ENCODE measurements around the gene IPO4.

DNA sequence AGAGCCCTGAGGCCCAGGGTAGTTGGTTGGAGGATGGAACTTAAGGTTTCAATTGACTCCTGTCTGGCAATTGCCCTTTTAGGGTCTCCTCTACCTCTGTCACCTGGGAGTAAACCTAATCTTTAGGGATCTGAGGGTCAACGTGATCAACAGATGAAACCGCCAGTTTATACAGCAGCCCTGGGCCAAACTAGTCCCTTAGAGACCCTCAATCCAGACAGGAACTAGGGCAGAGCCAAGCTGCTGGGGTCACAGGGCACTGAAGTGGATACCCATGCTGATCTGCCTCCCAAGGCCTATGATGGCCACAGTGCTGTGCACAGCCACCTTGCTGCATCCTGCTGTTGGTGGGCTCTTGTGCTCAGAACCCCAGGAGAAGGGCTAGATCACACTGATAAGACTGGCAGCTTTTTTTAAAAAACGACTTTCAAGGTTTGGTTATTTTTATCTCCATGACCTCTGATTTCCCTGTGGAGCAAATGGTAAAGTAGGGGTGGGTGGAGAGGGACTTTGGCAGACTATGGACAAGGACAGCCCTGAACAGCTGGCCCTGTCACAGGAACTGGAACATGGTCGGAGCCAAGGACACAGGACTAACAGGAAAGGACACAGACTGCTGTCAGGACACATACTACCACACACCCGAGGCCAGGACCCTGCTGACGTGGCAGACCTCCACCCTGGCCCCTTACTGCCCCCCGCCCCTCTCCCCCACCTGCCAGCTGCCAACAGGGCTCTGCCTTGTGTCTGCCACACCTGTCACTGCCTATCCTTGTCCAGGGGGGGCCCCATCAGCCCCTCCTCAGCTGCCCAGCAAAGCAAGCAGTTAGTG is 57.7 kb downstream of the IPO4 start:
- TF ChIP-seq, protein P1, sequence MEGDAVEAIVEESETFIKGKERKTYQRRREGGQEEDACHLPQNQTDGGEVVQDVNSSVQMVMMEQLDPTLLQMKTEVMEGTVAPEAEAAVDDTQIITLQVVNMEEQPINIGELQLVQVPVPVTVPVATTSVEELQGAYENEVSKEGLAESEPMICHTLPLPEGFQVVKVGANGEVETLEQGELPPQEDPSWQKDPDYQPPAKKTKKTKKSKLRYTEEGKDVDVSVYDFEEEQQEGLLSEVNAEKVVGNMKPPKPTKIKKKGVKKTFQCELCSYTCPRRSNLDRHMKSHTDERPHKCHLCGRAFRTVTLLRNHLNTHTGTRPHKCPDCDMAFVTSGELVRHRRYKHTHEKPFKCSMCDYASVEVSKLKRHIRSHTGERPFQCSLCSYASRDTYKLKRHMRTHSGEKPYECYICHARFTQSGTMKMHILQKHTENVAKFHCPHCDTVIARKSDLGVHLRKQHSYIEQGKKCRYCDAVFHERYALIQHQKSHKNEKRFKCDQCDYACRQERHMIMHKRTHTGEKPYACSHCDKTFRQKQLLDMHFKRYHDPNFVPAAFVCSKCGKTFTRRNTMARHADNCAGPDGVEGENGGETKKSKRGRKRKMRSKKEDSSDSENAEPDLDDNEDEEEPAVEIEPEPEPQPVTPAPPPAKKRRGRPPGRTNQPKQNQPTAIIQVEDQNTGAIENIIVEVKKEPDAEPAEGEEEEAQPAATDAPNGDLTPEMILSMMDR (IDR thresholded peaks at IDR 0.05; ENCODE audit: low read depth, low read length, missing input control): no peak
- TF ChIP-seq, protein P2, sequence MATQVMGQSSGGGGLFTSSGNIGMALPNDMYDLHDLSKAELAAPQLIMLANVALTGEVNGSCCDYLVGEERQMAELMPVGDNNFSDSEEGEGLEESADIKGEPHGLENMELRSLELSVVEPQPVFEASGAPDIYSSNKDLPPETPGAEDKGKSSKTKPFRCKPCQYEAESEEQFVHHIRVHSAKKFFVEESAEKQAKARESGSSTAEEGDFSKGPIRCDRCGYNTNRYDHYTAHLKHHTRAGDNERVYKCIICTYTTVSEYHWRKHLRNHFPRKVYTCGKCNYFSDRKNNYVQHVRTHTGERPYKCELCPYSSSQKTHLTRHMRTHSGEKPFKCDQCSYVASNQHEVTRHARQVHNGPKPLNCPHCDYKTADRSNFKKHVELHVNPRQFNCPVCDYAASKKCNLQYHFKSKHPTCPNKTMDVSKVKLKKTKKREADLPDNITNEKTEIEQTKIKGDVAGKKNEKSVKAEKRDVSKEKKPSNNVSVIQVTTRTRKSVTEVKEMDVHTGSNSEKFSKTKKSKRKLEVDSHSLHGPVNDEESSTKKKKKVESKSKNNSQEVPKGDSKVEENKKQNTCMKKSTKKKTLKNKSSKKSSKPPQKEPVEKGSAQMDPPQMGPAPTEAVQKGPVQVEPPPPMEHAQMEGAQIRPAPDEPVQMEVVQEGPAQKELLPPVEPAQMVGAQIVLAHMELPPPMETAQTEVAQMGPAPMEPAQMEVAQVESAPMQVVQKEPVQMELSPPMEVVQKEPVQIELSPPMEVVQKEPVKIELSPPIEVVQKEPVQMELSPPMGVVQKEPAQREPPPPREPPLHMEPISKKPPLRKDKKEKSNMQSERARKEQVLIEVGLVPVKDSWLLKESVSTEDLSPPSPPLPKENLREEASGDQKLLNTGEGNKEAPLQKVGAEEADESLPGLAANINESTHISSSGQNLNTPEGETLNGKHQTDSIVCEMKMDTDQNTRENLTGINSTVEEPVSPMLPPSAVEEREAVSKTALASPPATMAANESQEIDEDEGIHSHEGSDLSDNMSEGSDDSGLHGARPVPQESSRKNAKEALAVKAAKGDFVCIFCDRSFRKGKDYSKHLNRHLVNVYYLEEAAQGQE (IDR thresholded peaks at IDR 0.05): peak; percentile 75
- TF ChIP-seq TAF1 (conservative IDR thresholded peaks at IDR 0.05): no peak
- TF ChIP-seq, protein P3, sequence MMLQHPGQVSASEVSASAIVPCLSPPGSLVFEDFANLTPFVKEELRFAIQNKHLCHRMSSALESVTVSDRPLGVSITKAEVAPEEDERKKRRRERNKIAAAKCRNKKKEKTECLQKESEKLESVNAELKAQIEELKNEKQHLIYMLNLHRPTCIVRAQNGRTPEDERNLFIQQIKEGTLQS (IDR thresholded peaks at IDR 0.05): no peak
- TF ChIP-seq RAD21 (IDR thresholded peaks at IDR 0.05): peak; percentile 10 to 34
- no peak for TF ChIP-seq FOXA2 (IDR thresholded peaks at IDR 0.05)

Data from liver (tissue), 3 donors.